Activated naive CD8-positive, alpha-beta T cell treated with anti-CD3 and anti-CD28 coated beads for 36 hours (primary cell): ENCODE data around the gene PTPRN2. TPM values are rescaled to one million over a fixed set of nuclear protein-coding genes. Genes with fewer than 3 reads are reported as not detected.

Experiments used
- DNase-seq: peaks from one replicate; pipeline ENCODE4 v3.0.0; 2021
- H3K27ac Mint-ChIP-seq: one replicate; pipeline ENCODE4 v1.8.0; 2022; ENCODE audit warnings: mild to moderate bottlenecking, moderate library complexity, mixed read lengths
- H3K27me3 Mint-ChIP-seq: one replicate; pipeline ENCODE4 v1.8.0; 2022; ENCODE audit warnings: mild to moderate bottlenecking, mixed read lengths
- H3K36me3 Mint-ChIP-seq: one replicate; pipeline ENCODE4 v1.8.0; 2021; ENCODE audit warnings: mild to moderate bottlenecking, mixed read lengths
- H3K4me1 Mint-ChIP-seq: one replicate; pipeline ENCODE4 v1.8.0; 2021; ENCODE audit warnings: mixed read lengths
- H3K4me3 Mint-ChIP-seq: one replicate; pipeline ENCODE4 v1.8.0; 2022; ENCODE audit warnings: mild to moderate bottlenecking, moderate library complexity, mixed read lengths
- H3K9me3 Mint-ChIP-seq: one replicate; pipeline ENCODE4 v1.8.0; 2022; ENCODE audit warnings: mixed read lengths
- total RNA-seq, 2 experiments: library from RNA; stranded (reverse); gene quantifications; one replicate each; pipeline ENCODE4 v1.2.3, GENCODE V29; 2021

Gene PTPRN2
- total RNA-seq, 2 experiments from 2014 or later = 0.72 to 0.74 TPM

- Mint-ChIP-seq H3K36me3 (no peaks in the 10 kb centered on the region), H3K9me3 (no peaks in the 10 kb centered on the region), H3K4me3 (no peak overlapping the region), H3K27me3 (no peaks in the 10 kb centered on the region), H3K4me1 (peaks cover 21% of the 10 kb centered on the region), H3K27ac (no peak overlapping the region)
- DNase-seq = no peak
Measured at GRCh38 chr7:157618823-157619606, 968.6 kb downstream of the PTPRN2 start.

GRCh38 chr7:157618091-157618726 is 969.4 kb downstream of the PTPRN2 start:
- H3K36me3 Mint-ChIP-seq = no peaks in the 10 kb centered on the region
- H3K27me3 Mint-ChIP-seq = no peaks in the 10 kb centered on the region
- H3K4me1 Mint-ChIP-seq = peaks cover 15% of the 10 kb centered on the region
- H3K27ac Mint-ChIP-seq = no peak overlapping the region
- DNase-seq = no peak
- no peaks in the 10 kb centered on the region for H3K9me3 Mint-ChIP-seq
- H3K4me3 Mint-ChIP-seq = no peak overlapping the region

DNA sequence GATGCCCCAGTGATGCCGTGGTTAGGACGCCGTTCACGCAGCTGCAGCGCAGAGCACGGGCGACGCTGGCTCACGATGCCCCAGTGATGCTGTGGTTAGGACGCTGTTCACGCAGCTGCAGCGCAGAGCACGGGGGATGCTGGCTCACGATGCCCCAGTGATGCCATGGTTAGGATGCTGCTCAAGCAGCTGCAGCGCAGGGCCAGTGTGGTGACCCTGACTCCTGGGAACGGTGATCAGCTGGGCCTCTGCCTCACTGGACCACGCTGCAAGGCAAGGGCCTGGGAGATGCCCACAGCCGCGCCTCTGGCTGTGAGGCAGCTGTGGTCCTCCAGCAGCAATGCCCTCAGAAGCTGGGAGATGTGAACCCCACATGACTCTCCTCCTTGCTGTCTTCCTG is 970.2 kb downstream of the PTPRN2 start:
- Mint-ChIP-seq H3K4me3 (no peak overlapping the region), H3K27me3 (no peaks in the 10 kb centered on the region)

DNA sequence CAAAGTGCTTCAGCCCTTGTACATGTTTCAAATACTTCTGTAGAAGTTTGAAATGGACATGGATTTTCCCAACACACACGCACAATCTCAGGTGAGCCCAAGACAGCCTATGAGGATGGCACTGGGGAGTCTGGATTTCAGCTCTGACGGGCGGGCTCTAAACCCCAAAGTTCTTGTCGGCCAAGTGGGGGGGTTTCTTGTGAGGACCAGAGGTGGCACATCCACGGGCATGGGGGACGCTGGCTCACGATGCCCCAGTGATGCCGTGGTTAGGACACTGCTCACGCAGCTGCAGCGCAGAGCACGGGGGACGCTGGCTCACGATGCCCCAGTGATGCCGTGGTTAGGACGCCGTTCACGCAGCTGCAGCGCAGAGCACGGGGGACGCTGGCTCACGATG is 970.7 kb downstream of the PTPRN2 start:
- peaks cover 10% of the 10 kb centered on the region for H3K4me1 Mint-ChIP-seq
- H3K27me3 Mint-ChIP-seq = no peaks in the 10 kb centered on the region

More for the DNA sequence above, 970.2 kb downstream of the PTPRN2 start:
- DNase-seq = no peak
- peaks cover 11% of the 10 kb centered on the region for H3K4me1 Mint-ChIP-seq
- no peak overlapping the region for H3K27ac Mint-ChIP-seq
- H3K9me3 Mint-ChIP-seq = no peaks in the 10 kb centered on the region
- H3K36me3 Mint-ChIP-seq = no peaks in the 10 kb centered on the region

DNA sequence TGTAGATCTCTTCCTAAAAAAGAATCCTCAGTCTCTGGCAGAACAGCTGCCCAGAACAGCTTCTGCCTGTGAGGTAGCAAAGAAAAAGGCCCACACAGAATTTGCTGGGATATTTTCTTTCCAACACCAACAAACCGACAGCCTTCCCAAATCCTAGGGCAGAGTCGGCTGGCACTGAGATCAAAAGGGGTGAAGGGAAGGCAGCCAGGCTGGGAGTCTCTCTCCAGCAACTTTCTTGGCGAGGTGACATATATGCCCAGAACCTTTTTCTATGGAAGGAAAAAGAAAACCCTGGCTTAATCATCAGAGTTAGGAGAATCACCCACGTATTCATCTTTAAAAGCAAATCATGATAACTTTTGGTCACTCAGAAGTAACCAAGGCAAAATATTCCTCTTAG is 971.2 kb downstream of the PTPRN2 start:
- Mint-ChIP-seq H3K9me3 (no peaks in the 10 kb centered on the region), H3K4me3 (no peak overlapping the region), H3K27me3 (no peaks in the 10 kb centered on the region), H3K4me1 (peaks cover 7% of the 10 kb centered on the region), H3K36me3 (no peaks in the 10 kb centered on the region), H3K27ac (no peak overlapping the region)
- no peak for DNase-seq

More for the DNA sequence above, 970.7 kb downstream of the PTPRN2 start:
- no peak for DNase-seq
- Mint-ChIP-seq H3K36me3 (no peaks in the 10 kb centered on the region), H3K9me3 (no peaks in the 10 kb centered on the region), H3K4me3 (no peak overlapping the region), H3K27ac (no peak overlapping the region)

- H3K4me1 Mint-ChIP-seq = peaks cover 11% of the 10 kb centered on the region
- H3K36me3 Mint-ChIP-seq = no peaks in the 10 kb centered on the region
- DNase-seq = no peak
- no peaks in the 10 kb centered on the region for H3K9me3 Mint-ChIP-seq
- H3K27ac Mint-ChIP-seq = no peak overlapping the region
- H3K27me3 Mint-ChIP-seq = no peaks in the 10 kb centered on the region
- H3K4me3 Mint-ChIP-seq = no peak overlapping the region
Measured at GRCh38 chr7:157615852-157616251, 971.8 kb downstream of the PTPRN2 start.

- Mint-ChIP-seq H3K9me3 (no peaks in the 10 kb centered on the region), H3K4me1 (peaks cover 11% of the 10 kb centered on the region), H3K36me3 (no peaks in the 10 kb centered on the region), H3K27ac (no peak overlapping the region), H3K4me3 (no peak overlapping the region), H3K27me3 (no peaks in the 10 kb centered on the region)
- DNase-seq = no peak
Measured at GRCh38 chr7:157615101-157615817, 972.4 kb downstream of the PTPRN2 start.

GRCh38 chr7:157614457-157615020 is 973.1 kb downstream of the PTPRN2 start:
- Mint-ChIP-seq H3K4me1 (peaks cover 11% of the 10 kb centered on the region), H3K9me3 (no peaks in the 10 kb centered on the region), H3K4me3 (no peak overlapping the region), H3K27me3 (no peaks in the 10 kb centered on the region), H3K36me3 (no peaks in the 10 kb centered on the region), H3K27ac (no peak overlapping the region)
- no peak for DNase-seq

DNA sequence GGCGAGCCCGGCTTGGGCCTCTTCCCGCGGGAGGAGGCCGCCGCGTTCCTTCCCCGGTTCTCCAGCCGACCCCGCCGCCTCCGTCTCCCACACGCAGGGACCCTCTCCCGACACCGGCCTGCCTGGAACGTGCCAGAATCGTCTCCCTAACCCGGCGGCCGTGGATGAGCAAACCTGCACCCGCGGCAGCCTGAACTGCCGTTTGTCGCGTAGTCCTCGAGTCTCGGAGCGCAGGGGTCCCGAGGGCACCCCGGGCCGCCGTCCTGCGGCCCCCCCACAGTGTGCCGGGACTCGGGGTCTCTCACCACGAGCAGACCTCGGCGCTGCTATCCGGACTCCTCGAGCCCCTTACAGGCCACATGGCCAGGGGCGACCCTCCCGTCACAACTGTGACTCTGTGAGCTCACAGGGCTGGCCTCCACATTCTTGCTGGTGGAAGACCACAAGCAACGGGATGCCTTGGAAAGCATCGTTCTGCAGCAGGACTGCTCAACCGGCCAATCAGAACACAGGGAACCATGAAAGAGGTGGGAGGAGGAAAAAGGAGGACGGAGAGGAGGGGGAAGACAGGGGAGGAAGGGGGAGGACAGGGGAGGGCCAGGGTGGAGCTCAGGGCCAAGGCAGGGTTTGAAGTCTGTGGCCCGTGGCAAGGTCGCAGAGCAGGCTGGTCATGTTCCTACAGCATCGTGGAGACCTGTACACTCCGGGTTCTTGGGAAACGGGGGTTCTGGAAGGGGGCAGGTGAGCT is 973.9 kb downstream of the PTPRN2 start:
- Mint-ChIP-seq H3K9me3 (no peaks in the 10 kb centered on the region), H3K27me3 (no peaks in the 10 kb centered on the region), H3K4me1 (peaks cover 11% of the 10 kb centered on the region), H3K27ac (no peak overlapping the region), H3K36me3 (no peaks in the 10 kb centered on the region), H3K4me3 (no peak overlapping the region)
- no peak for DNase-seq

DNA sequence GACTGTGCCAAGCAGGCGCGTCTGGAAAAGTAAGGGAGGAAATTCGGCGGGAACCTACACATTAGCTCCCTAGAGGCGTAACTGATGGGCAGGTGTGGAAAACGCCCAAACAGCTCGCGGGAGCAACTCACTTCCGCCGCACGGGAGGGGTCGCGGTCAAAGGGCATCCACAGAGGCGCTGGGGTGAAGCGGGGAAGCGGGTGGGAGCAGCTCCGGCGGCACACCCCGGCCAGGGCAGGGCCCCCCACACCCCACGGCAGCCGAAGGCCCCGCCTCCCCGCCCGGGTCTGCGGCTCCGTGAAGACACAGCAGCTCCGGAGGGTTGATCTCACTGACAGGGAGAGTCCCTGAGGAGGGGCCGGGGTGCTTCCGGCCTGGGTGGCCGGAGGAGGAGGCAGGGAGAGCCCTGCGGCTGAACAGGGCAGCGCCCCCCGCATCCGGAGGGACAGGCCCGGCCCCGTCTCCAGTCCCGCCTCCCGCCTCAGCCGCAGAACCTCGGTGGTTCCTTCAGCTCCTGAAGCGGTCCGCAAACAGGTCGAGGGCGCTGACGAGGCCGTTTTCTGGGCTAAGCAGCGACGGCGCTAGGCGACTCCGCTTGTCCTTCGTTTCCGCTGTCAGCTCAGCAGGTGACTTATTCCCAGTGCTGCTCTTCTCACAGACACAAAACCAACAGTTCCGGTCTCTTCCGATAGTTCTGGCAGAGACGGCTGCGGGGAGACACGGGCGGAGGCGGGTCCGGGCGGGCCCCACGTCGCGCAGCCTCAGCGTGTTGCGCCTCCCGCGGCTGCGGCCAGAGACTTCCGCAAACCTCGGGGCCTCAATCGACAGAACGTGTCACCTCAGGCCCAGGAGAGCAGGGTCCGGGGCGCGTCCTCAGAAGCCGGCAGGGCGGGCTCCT is 974.7 kb downstream of the PTPRN2 start:
- Mint-ChIP-seq H3K4me1 (peaks cover 11% of the 10 kb centered on the region), H3K4me3 (peak overlapping the region; percentile 79), H3K27me3 (no peaks in the 10 kb centered on the region), H3K36me3 (no peaks in the 10 kb centered on the region), H3K9me3 (no peaks in the 10 kb centered on the region), H3K27ac (peak overlapping the region; percentile 75)
- peak; percentile 62 for DNase-seq

DNA sequence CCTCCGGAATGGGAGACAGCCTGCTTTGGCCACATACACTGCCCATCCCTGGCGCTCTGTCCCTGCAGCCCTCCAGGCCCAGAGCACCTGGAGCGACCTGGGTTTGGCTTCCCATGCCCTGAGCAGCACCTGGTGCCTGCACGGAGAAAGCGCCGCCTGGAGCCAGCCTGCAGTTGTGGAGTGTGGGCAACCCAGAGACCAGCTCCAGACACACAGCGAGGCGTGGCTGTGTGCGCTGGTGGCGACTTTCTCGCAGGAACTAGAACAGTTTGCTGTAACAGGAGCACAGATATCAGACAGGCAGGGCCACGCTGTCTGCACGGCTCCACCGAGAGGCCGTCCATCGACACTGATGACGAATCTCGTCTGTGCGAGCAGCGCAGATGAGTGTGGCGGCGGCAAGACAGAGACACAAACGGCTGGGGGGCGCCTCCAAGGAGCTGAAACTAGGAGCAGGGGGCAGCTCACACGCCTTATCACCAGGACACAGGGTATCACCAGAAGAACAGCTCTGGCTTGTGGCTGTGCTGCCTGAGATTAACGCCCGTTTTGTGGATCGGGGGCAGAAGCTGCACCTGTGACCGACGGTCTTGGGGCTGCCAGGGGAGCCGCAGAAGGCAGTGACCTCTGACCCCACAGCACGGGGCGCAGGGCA is 975.5 kb downstream of the PTPRN2 start:
- Mint-ChIP-seq H3K27ac (peak overlapping the region; percentile 75), H3K4me3 (peak overlapping the region; percentile 79)
- no peak for DNase-seq

GRCh38 chr7:157611341-157611740 is 976.3 kb downstream of the PTPRN2 start:
- H3K4me3 Mint-ChIP-seq = peak overlapping the region; percentile 25

More for the DNA sequence above, 975.5 kb downstream of the PTPRN2 start:
- Mint-ChIP-seq H3K27me3 (no peaks in the 10 kb centered on the region), H3K9me3 (no peaks in the 10 kb centered on the region), H3K4me1 (peaks cover 11% of the 10 kb centered on the region), H3K36me3 (no peaks in the 10 kb centered on the region)

DNA sequence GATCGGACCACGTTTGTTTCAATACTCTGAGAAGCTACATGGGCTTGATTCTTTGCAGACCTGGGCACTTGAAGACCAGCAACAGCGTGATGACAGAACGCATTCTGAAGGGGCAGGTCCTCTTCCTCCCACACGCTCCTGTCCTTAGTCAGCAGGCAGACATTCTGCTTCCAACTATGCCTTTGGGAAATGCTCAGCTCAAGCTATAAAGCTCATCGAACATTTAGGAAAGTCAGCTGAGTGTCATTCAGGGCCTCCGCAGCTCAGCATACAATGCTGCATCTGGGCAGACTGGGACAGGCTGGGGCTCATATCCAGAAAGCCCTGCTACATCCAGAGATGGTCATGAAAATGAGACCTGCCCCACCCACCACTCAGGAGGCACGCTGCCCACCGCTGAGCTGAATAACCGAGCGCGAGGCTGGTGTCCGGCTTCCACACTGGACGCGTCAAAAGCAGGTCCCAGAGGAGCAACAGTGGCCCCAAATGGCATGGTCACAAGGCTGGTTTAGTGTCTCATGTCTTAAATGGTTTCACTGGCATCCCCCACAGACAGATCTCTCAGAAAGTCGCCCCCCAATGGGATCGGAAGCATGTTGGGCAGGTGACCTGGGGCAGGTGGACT is 976.8 kb downstream of the PTPRN2 start:
- Mint-ChIP-seq H3K36me3 (no peaks in the 10 kb centered on the region), H3K4me1 (peaks cover 11% of the 10 kb centered on the region), H3K27ac (no peak overlapping the region), H3K4me3 (no peak overlapping the region), H3K9me3 (no peaks in the 10 kb centered on the region), H3K27me3 (no peaks in the 10 kb centered on the region)
- no peak for DNase-seq

More at GRCh38 chr7:157611341-157611740, 976.3 kb downstream of the PTPRN2 start:
- Mint-ChIP-seq H3K36me3 (no peaks in the 10 kb centered on the region), H3K27me3 (no peaks in the 10 kb centered on the region), H3K27ac (no peak overlapping the region), H3K4me1 (peaks cover 11% of the 10 kb centered on the region), H3K9me3 (no peaks in the 10 kb centered on the region)
- no peak for DNase-seq
